HEK293 (cell line): ENCODE results near the gene CNTNAP1.

ENCODE experiments used
- CTCF ChIA-PET: fragments of 350-600 bp; formaldehyde crosslinking; extraction: SDS; loops from one replicate; lab custom pipeline; 2021; ENCODE audit warnings: antibody characterized with exemption; lab: Yijun Ruan, JAX
- POLR2A ChIA-PET: fragments of 300-600 bp; formaldehyde crosslinking; extraction: SDS; loops from one replicate; lab custom pipeline; 2020; ENCODE audit warnings: antibody characterized with exemption, inconsistent platforms; lab: Yijun Ruan, JAX
- H3K27ac ChIP-seq: fragments of 200-500 bp; sonication (Bioruptor generic); 2 replicates; pipeline ENCODE4 v1.5.1; 2014; ENCODE audit warnings: low read depth, low read length, control low read depth, inconsistent platforms; ENCODE audit errors: extremely low read depth
- H3K36me3 ChIP-seq, 2 experiments: fragments of 200-500 bp in 1 of 2; sonication (Bioruptor generic) in 1 of 2; 1 replicate in 1 of 2; 2 replicates in 1 of 2; pipeline ENCODE4 v1.5.1; 2014 to 2017; ENCODE audit warnings: inconsistent platforms in 2 of 2, low read length in 2 of 2; ENCODE audit not compliant: control insufficient read depth in 2 of 2, insufficient read depth in 1 of 2
- H3K4me1 ChIP-seq: fragments of 200-500 bp; sonication (Bioruptor generic); 2 replicates; pipeline ENCODE4 v1.5.1; 2014; ENCODE audit warnings: mild to moderate bottlenecking, low read length, inconsistent platforms; ENCODE audit not compliant: control insufficient read depth, insufficient read depth
- H3K4me3 ChIP-seq: 2 replicates; pipeline ENCODE4 v1.5.1; 2011; ENCODE audit warnings: low read depth, mild to moderate bottlenecking, control low read depth, low read length, moderate library complexity
- H3K9me3 ChIP-seq: fragments of 200-500 bp; sonication (Bioruptor generic); 2 replicates; pipeline ENCODE4 v1.5.1; 2014; ENCODE audit warnings: low read depth, low read length, inconsistent platforms; ENCODE audit not compliant: control insufficient read depth, insufficient read depth
- BCL11B ChIP-seq: fragments of 450-650 bp; formaldehyde crosslinking; IDR thresholded peaks from 2 replicates; pipeline ENCODE4 v1.5.1; 2016; ENCODE audit warnings: low read depth, missing biosample characterization, missing genetic modification characterization
- GLI4 ChIP-seq: fragments of 450-650 bp; formaldehyde crosslinking; IDR thresholded peaks from 2 replicates; pipeline ENCODE4 v1.5.1; 2016; ENCODE audit warnings: missing biosample characterization, missing genetic modification characterization
- HOXD13 ChIP-seq: sonication (generic); formaldehyde crosslinking; IDR thresholded peaks from 2 replicates; pipeline ENCODE4 v1.8.0; 2022; ENCODE audit warnings: missing genetic modification reagents, borderline replicate concordance
- KLF16 ChIP-seq: fragments of 450-650 bp; formaldehyde crosslinking; IDR thresholded peaks from 2 replicates; pipeline ENCODE4 v1.5.1; 2017; ENCODE audit warnings: missing biosample characterization, missing genetic modification characterization
- SCRT2 ChIP-seq: fragments of 450-650 bp; formaldehyde crosslinking; IDR thresholded peaks from 2 replicates; pipeline ENCODE4 v1.5.1; 2016; ENCODE audit warnings: missing biosample characterization, missing genetic modification characterization
- SP2 ChIP-seq: fragments of 450-650 bp; formaldehyde crosslinking; IDR thresholded peaks from 2 replicates; pipeline ENCODE4 v1.5.1; 2016; ENCODE audit warnings: missing biosample characterization, missing genetic modification characterization
- YY2 ChIP-seq: fragments of 450-650 bp; formaldehyde crosslinking; IDR thresholded peaks from 2 replicates; pipeline ENCODE4 v1.5.1; 2016; ENCODE audit warnings: missing biosample characterization, missing genetic modification characterization
- ZBTB17 ChIP-seq: fragments of 450-650 bp; formaldehyde crosslinking; IDR thresholded peaks from 2 replicates; pipeline ENCODE4 v1.5.1; 2016; ENCODE audit warnings: missing biosample characterization, missing genetic modification characterization
- ZBTB20 ChIP-seq: fragments of 450-650 bp; formaldehyde crosslinking; IDR thresholded peaks from 2 replicates; pipeline ENCODE4 v1.5.1; 2016; ENCODE audit warnings: missing biosample characterization, missing genetic modification characterization
- ZBTB48 ChIP-seq: fragments of 450-650 bp; formaldehyde crosslinking; IDR thresholded peaks from 2 replicates; pipeline ENCODE4 v1.5.1; 2016; ENCODE audit warnings: missing biosample characterization, missing genetic modification characterization
- ZBTB8A ChIP-seq: fragments of 450-650 bp; formaldehyde crosslinking; IDR thresholded peaks from 2 replicates; pipeline ENCODE4 v1.5.1; 2016; ENCODE audit warnings: missing biosample characterization, missing genetic modification characterization
- ZFHX2 ChIP-seq: fragments of 450-650 bp; formaldehyde crosslinking; conservative IDR thresholded peaks from 2 replicates; pipeline ENCODE4 v1.5.1; 2016; ENCODE audit warnings: missing biosample characterization, missing genetic modification characterization
- ZFP37 ChIP-seq: fragments of 450-650 bp; formaldehyde crosslinking; IDR thresholded peaks from 2 replicates; pipeline ENCODE4 v1.5.1; 2016; ENCODE audit warnings: missing biosample characterization, missing genetic modification characterization
- ZFP69B ChIP-seq: fragments of 450-650 bp; formaldehyde crosslinking; IDR thresholded peaks from 2 replicates; pipeline ENCODE4 v1.5.1; 2016; ENCODE audit warnings: missing biosample characterization, missing genetic modification characterization
- ZIC2 ChIP-seq: fragments of 450-650 bp; formaldehyde crosslinking; IDR thresholded peaks from 2 replicates; pipeline ENCODE4 v1.5.1; 2016; ENCODE audit warnings: missing biosample characterization, missing genetic modification characterization
- ZNF114 ChIP-seq: fragments of 450-650 bp; formaldehyde crosslinking; IDR thresholded peaks from 2 replicates; pipeline ENCODE4 v1.5.0; 2017; ENCODE audit warnings: missing biosample characterization, missing genetic modification characterization
- ZNF146 ChIP-seq: fragments of 450-650 bp; formaldehyde crosslinking; IDR thresholded peaks from 2 replicates; pipeline ENCODE4 v1.5.1; 2016; ENCODE audit warnings: missing biosample characterization, missing genetic modification characterization
- ZNF221 ChIP-seq: fragments of 450-650 bp; formaldehyde crosslinking; IDR thresholded peaks from 2 replicates; pipeline ENCODE4 v1.5.1; 2017; ENCODE audit warnings: missing biosample characterization, missing genetic modification characterization, borderline replicate concordance
- ZNF449 ChIP-seq: fragments of 450-650 bp; formaldehyde crosslinking; IDR thresholded peaks from 2 replicates; pipeline ENCODE4 v1.5.1; 2017; ENCODE audit warnings: missing biosample characterization, mild to moderate bottlenecking, missing genetic modification characterization, moderate library complexity
- ZNF571 ChIP-seq: fragments of 450-650 bp; formaldehyde crosslinking; IDR thresholded peaks from 2 replicates; pipeline ENCODE4 v1.5.0; 2017; ENCODE audit warnings: missing biosample characterization, missing genetic modification characterization
- ZNF600 ChIP-seq: fragments of 450-650 bp; formaldehyde crosslinking; IDR thresholded peaks from 2 replicates; pipeline ENCODE4 v1.5.1; 2016; ENCODE audit warnings: missing biosample characterization, missing genetic modification characterization
- ZNF76 ChIP-seq: fragments of 450-650 bp; formaldehyde crosslinking; IDR thresholded peaks from 2 replicates; pipeline ENCODE4; 2016; ENCODE audit warnings: low read depth, missing biosample characterization, missing genetic modification characterization, borderline replicate concordance
- ZNF768 ChIP-seq: fragments of 450-650 bp; formaldehyde crosslinking; IDR thresholded peaks from 2 replicates; pipeline ENCODE4 v1.5.1; 2018; ENCODE audit warnings: missing biosample characterization, mild to moderate bottlenecking, missing genetic modification characterization
- ZNF843 ChIP-seq: fragments of 450-650 bp; formaldehyde crosslinking; IDR thresholded peaks from 2 replicates; pipeline ENCODE4 v1.5.1; 2016; ENCODE audit warnings: missing biosample characterization, missing genetic modification characterization
- ZSCAN30 ChIP-seq: fragments of 450-650 bp; IDR thresholded peaks from 2 replicates; pipeline ENCODE4 v1.5.1; 2018; ENCODE audit warnings: missing biosample characterization, mild to moderate bottlenecking, missing genetic modification characterization, moderate library complexity
- TF ChIP-seq, protein P1 (sequence below): fragments of 450-650 bp; formaldehyde crosslinking; IDR thresholded peaks from 2 replicates; pipeline ENCODE4 v1.5.1; 2016; ENCODE audit warnings: missing biosample characterization, missing genetic modification characterization
- TF ChIP-seq, protein P2 (sequence below): fragments of 450-650 bp; formaldehyde crosslinking; IDR thresholded peaks from 2 replicates; pipeline ENCODE4 v1.5.1; 2017; ENCODE audit warnings: missing biosample characterization, missing genetic modification characterization

The CNTNAP1 gene

DNA sequence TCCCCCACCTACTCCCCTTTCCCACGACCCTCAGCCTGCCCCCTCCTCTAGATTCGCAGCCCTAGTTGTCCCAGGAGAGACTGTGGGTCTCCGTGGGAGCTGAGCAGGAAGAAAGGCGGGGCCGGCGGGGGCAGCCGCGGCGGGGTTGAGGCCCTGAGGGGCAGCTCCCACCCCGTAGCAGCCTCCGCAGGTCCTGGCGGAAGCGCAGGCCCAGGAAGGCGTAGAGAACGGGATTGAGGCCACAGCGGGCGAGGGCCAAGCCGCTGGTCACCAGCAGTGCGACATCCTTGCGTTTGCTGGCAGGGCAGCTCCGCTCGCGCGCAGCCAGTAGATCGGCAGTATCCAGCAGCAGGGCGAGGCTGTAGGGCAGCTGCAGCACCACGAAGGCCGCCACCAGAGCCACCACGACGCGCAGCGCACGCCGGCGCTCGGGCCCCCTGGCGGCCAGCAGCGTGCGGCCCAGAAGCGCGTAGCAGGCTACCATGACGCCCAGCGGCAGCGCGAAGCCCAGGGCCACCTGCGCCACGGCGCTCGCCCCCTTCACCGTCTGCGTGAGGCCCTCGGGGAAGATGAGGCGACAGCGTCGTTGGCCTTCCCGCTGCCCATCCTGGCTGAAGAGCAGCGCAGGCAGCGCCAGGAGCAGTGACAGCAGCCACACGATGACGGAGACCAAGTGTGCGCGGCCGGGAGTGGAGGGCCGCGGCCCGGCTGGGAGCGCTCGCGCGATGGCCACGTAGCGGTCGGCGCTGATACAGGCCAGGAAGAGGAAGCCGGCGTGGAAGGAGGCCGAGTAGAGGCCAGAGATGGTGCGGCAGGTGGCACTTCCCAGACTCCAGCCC, 2.6 kb upstream of the CNTNAP1 start (continued):
- TF ChIP-seq, protein P1, sequence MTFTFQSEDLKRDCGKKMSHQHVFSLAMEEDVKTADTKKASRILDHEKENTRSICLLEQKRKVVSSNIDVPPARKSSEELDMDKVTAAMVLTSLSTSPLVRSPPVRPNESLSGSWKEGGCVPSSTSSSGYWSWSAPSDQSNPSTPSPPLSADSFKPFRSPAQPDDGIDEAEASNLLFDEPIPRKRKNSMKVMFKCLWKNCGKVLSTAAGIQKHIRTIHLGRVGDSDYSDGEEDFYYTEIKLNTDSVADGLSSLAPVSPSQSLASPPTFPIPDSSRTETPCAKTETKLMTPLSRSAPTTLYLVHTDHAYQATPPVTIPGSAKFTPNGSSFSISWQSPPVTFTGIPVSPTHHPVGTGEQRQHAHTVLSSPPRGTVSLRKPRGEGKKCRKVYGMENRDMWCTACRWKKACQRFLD: no peak

GRCh38 chr17:42680331-42680808, 2.0 kb upstream of the CNTNAP1 start:
- Histone ChIP-seq H3K4me1 (peaks cover 23% of the 10 kb centered on the region), H3K9me3 (no peaks in the 10 kb centered on the region), H3K36me3 (peaks cover 0 to 5% of the 10 kb centered on the region in 2 experiments; a peak in 1 of 3 replicates), H3K27ac (no peak overlapping the region; the same call in 1 of the 2 replicates), H3K4me3 (no peak overlapping the region)
- ChIA-PET POLR2A (interaction anchor here (0.5 to 6.1 kb wide), 5 partner anchors 12 to 153 kb away, joined by 3 to 56 read pairs (median 5); partner anchors contain the start of genes PSME3, RETREG3 and TUBG1), CTCF (interaction anchor here (0.6 to 3.2 kb wide), 23 partner anchors 9 to 478 kb away, joined by 3 to 53 read pairs (median 5); partner anchors contain the start of genes BECN1, PSMC3IP, RETREG3 and TUBG1)
- TF ChIP-seq ZNF221 (tag by site-specific recombination) (no peak), ZFHX2 (tag by site-specific recombination) (peak; percentile 51), HOXD13 (CRISPR knock-in tag) (no peak), SCRT2 (tag by site-specific recombination) (peak; percentile 8), ZNF571 (tag by site-specific recombination) (no peak), BCL11B (peak; percentile 70), ZIC2 (tag by site-specific recombination) (no peak), SP2 (tag by site-specific recombination) (peak; percentile 56), ZFP69B (no peak)

- Histone ChIP-seq H3K4me3 (peak overlapping the region; percentile 60), H3K9me3 (no peaks in the 10 kb centered on the region), H3K4me1 (peaks cover 12% of the 10 kb centered on the region), H3K36me3 (peaks cover 0 to 18% of the 10 kb centered on the region in 2 experiments; a peak in 1 of 3 replicates), H3K27ac (peak overlapping the region; percentile 48; the same call in 1 of the 2 replicates)
- CTCF ChIA-PET: interaction anchor here (0.6 to 2.7 kb wide), 11 partner anchors 11 to 955 kb away, joined by 3 to 17 read pairs (median 3); partner anchors contain the start of gene PSMC3IP
- POLR2A ChIA-PET: interaction anchor here (0.8 to 1.5 kb wide), 17 partner anchors 15 to 665 kb away, joined by 3 to 11 read pairs (median 4); partner anchors contain the start of genes BECN1, PSMC3IP, RETREG3 and TUBG1
- TF ChIP-seq, protein P2, sequence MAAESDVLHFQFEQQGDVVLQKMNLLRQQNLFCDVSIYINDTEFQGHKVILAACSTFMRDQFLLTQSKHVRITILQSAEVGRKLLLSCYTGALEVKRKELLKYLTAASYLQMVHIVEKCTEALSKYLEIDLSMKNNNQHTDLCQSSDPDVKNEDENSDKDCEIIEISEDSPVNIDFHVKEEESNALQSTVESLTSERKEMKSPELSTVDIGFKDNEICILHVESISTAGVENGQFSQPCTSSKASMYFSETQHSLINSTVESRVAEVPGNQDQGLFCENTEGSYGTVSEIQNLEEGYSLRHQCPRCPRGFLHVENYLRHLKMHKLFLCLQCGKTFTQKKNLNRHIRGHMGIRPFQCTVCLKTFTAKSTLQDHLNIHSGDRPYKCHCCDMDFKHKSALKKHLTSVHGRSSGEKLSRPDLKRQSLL (tag by site-specific recombination): peak; percentile 64; the same call in 1 of the 2 replicates
- TF ChIP-seq ZNF768 (tag by site-specific recombination): no peak; the same call in 1 of the 2 replicates
- TF ChIP-seq ZIC2 (tag by site-specific recombination): 0 out of 2 replicates have a peak, but pooled peaks have one; percentile 5
- peak; percentile 3; the same call in 1 of the 2 replicates for TF ChIP-seq ZNF843 (tag by site-specific recombination)
- TF ChIP-seq ZNF449 (tag by site-specific recombination): peak; percentile 91
- TF ChIP-seq BCL11B: peak; percentile 34; the same call in 1 of the 2 replicates
- TF ChIP-seq ZBTB20: peak; percentile 92
- TF ChIP-seq GLI4: no peak
- TF ChIP-seq YY2 (tag by site-specific recombination): 0 out of 2 replicates have a peak, but pooled peaks have one; percentile 7
- TF ChIP-seq ZBTB17 (tag by site-specific recombination): peak; percentile 94
- TF ChIP-seq ZBTB8A (tag by site-specific recombination): peak; percentile 29; the same call in 1 of the 2 replicates
- TF ChIP-seq KLF16 (tag by site-specific recombination): peak; percentile 65; the same call in 1 of the 2 replicates
- TF ChIP-seq ZNF114: no peak
- peak; percentile 91; the same call in 1 of the 2 replicates for TF ChIP-seq ZFP37 (tag by site-specific recombination)
- TF ChIP-seq ZSCAN30 (tag by site-specific recombination): peak; percentile 8; the same call in 1 of the 2 replicates
- TF ChIP-seq ZNF146 (tag by site-specific recombination): peak; percentile 6; the same call in 1 of the 2 replicates
- peak; percentile 40 for TF ChIP-seq ZBTB48 (tag by site-specific recombination)
- peak; percentile 1; the same call in 1 of the 2 replicates for TF ChIP-seq ZFP69B
- 0 out of 2 replicates have a peak, but pooled peaks have one; percentile 59 for TF ChIP-seq ZNF76
- TF ChIP-seq ZNF600: peak; percentile 97
Measured at GRCh38 chr17:42682722-42683403, 532 bp downstream of the CNTNAP1 start.
